Gastrocnemius medialis (tissue), 4 donors: ENCODE data around the gene TMEM109.

Source experiments
- CTCF ChIP-seq, 5 experiments: fragments of 450-650 bp in 3 of 5; fragments of 200-600 bp in 2 of 5; sonication (generic) in 2 of 5; IDR thresholded peaks in 4 of 5; conservative IDR thresholded peaks in 1 of 5; 1 replicate in 4 of 5; 2 replicates in 1 of 5; pipeline ENCODE4 v1.5.1; 2016 to 2019; ENCODE audit warnings: antibody characterized with exemption in 5 of 5, mild to moderate bottlenecking in 3 of 5, moderate library complexity in 3 of 5
- POLR2A ChIP-seq, 2 donors: fragments of 450-650 bp; IDR thresholded peaks; one replicate each; pipeline ENCODE4 v1.6.1; 2017; ENCODE audit warnings: antibody characterized with exemption in 2 of 2, mild to moderate bottlenecking in 2 of 2, moderate library complexity in 2 of 2

GRCh38 chr11:60900673-60901404, 13.1 kb upstream of the TMEM109 start:
- no peak for TF ChIP-seq CTCF (IDR thresholded peaks at IDR 0.05 in 4 of 5, conservative IDR thresholded peaks at IDR 0.05 in 1 of 5)
- TF ChIP-seq POLR2A (IDR thresholded peaks at IDR 0.05), result no peak
